KMS-11 (cell line): ENCODE measurements around the gene SLBP.

ENCODE experiments used
- H2AFZ ChIP-seq: fragments of 200-600 bp; sonication (generic); 2 replicates; pipeline ENCODE4 v1.6.1; 2016; ENCODE audit warnings: antibody characterized with exemption, mixed run types, low read depth
- H3K27ac ChIP-seq: fragments of 200-600 bp; sonication (generic); 2 replicates; pipeline ENCODE4 v1.6.1; 2016; ENCODE audit warnings: mild to moderate bottlenecking, mixed run types
- H3K27me3 ChIP-seq: fragments of 200-600 bp; sonication (generic); 2 replicates; pipeline ENCODE4 v1.6.1; 2017; ENCODE audit warnings: mild to moderate bottlenecking, low read depth, mixed run types, moderate library complexity; ENCODE audit not compliant: insufficient read depth
- H3K36me3 ChIP-seq: fragments of 200-600 bp; sonication (generic); 2 replicates; pipeline ENCODE4 v1.6.1; 2017; ENCODE audit warnings: mild to moderate bottlenecking, mixed run types; ENCODE audit not compliant: insufficient read depth
- H3K4me1 ChIP-seq: fragments of 200-600 bp; sonication (generic); 2 replicates; pipeline ENCODE4 v1.6.1; 2016; ENCODE audit warnings: mild to moderate bottlenecking, low read depth, mixed run types; ENCODE audit not compliant: poor library complexity, severe bottlenecking
- H3K4me2 ChIP-seq: fragments of 200-600 bp; sonication (generic); 2 replicates; pipeline ENCODE4 v1.7.0; 2016; ENCODE audit warnings: mild to moderate bottlenecking, mixed run types
- H3K4me3 ChIP-seq: fragments of 200-600 bp; sonication (generic); IDR thresholded peaks from 2 replicates; pipeline ENCODE4 v1.6.1; 2017; ENCODE audit warnings: low read depth, low read length, mixed read lengths; ENCODE audit not compliant: insufficient read depth
- H3K79me2 ChIP-seq: fragments of 200-600 bp; sonication (generic); 2 replicates; pipeline ENCODE4 v1.6.1; 2016; ENCODE audit warnings: low read depth, mixed run types; ENCODE audit not compliant: insufficient read depth
- H3K9ac ChIP-seq: fragments of 200-600 bp; sonication (generic); 2 replicates; pipeline ENCODE4 v1.6.1; 2016; ENCODE audit warnings: mild to moderate bottlenecking, mixed run types
- H4K20me1 ChIP-seq: fragments of 200-600 bp; sonication (generic); 2 replicates; pipeline ENCODE4 v1.6.1; 2016; ENCODE audit warnings: mild to moderate bottlenecking, mixed run types; ENCODE audit not compliant: insufficient read depth
- TF ChIP-seq, protein P1 (sequence below): fragments of 200-600 bp; sonication (generic); conservative IDR thresholded peaks from 2 replicates; pipeline ENCODE4 v1.6.1; 2017; ENCODE audit warnings: low read depth, mild to moderate bottlenecking, antibody characterized with exemption, low read length, moderate library complexity, mixed read lengths

SLBP gene

DNA sequence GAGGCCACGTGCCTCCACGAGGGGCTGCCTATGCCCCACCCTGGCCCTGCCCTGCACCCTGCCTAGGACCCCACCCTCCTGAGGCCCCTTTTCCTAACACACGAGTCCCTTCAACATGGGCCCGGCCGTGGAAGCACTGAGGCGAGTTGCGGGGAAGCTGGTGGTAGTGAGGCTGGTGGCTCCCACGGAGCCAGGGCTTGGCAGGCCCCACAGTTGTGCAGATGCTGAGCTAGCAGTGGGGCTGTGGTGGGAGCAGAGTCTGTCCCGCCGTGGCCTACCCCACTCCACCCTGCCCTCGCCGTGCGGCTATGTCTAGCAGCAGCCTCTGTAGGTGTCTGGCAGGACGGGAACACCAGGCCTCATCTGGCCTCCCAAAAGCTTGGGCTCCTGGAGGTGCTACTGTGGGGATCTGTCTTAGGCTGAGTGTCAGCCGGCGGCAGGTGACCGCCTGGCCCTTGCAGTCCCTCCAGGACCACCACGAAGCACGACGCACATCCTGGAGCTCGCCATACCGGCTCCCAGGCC is 28.0 kb upstream of the SLBP start:
- H3K4me1 ChIP-seq = no peaks in the 10 kb centered on the region
- no peaks in the 10 kb centered on the region for H4K20me1 ChIP-seq
- no peaks in the 10 kb centered on the region for H3K79me2 ChIP-seq
- no peaks in the 10 kb centered on the region for H3K27me3 ChIP-seq
- no peak overlapping the region for H3K4me3 ChIP-seq
- no peak overlapping the region for H3K4me2 ChIP-seq
- no peaks in the 10 kb centered on the region for H3K36me3 ChIP-seq
- H2AFZ ChIP-seq = no peak overlapping the region
- H3K27ac ChIP-seq = no peak overlapping the region
- TF ChIP-seq, protein P1, sequence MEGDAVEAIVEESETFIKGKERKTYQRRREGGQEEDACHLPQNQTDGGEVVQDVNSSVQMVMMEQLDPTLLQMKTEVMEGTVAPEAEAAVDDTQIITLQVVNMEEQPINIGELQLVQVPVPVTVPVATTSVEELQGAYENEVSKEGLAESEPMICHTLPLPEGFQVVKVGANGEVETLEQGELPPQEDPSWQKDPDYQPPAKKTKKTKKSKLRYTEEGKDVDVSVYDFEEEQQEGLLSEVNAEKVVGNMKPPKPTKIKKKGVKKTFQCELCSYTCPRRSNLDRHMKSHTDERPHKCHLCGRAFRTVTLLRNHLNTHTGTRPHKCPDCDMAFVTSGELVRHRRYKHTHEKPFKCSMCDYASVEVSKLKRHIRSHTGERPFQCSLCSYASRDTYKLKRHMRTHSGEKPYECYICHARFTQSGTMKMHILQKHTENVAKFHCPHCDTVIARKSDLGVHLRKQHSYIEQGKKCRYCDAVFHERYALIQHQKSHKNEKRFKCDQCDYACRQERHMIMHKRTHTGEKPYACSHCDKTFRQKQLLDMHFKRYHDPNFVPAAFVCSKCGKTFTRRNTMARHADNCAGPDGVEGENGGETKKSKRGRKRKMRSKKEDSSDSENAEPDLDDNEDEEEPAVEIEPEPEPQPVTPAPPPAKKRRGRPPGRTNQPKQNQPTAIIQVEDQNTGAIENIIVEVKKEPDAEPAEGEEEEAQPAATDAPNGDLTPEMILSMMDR = no peak
- no peak overlapping the region for H3K9ac ChIP-seq

DNA sequence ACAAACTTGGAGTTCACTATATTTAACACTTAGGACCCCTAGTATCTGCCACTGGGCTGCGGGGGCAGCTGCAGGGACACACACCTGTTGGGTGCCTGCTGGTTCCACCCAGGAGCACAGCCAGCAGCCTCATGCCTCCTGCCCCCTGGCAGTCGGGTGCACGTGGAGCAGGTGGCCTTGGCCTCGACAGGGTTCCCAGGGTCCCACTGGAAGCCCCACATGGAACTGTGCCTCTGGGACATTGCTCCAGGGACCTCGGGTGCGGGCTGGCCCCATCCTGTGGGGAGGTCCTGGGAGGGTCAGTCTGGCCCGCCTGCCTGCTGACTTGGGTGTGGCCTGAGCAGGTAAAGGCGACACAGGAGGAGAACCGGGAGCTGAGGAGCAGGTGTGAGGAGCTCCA is 27.2 kb upstream of the SLBP start:
- Histone ChIP-seq H3K4me1 (no peaks in the 10 kb centered on the region), H3K9ac (no peak overlapping the region), H3K4me2 (no peak overlapping the region), H4K20me1 (no peaks in the 10 kb centered on the region), H3K27me3 (no peaks in the 10 kb centered on the region), H3K36me3 (no peaks in the 10 kb centered on the region), H3K79me2 (no peaks in the 10 kb centered on the region), H2AFZ (no peak overlapping the region), H3K27ac (no peak overlapping the region), H3K4me3 (no peak overlapping the region)
- TF ChIP-seq, protein P1 = no peak

DNA sequence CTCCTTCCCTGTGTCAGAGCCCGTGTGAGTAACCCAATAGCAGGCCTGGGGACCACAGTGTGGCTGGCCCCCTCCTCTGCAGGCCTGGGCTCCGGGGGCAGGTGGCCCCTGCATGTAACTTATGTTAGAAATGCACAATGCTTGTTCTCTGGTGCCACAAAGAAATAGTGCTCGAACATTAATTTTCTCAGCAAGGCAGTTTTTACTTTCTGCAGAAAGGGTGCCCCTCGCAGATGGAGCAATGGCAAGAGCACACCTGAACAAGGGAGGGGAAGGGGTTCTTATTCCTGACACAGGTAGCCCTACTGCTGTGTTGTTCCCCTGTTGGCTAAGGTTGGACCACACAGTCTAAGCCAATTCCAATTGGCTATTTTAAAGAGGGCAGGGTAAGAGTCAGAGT is 26.3 kb upstream of the SLBP start:
- no peaks in the 10 kb centered on the region for H3K79me2 ChIP-seq
- no peaks in the 10 kb centered on the region for H3K36me3 ChIP-seq

DNA sequence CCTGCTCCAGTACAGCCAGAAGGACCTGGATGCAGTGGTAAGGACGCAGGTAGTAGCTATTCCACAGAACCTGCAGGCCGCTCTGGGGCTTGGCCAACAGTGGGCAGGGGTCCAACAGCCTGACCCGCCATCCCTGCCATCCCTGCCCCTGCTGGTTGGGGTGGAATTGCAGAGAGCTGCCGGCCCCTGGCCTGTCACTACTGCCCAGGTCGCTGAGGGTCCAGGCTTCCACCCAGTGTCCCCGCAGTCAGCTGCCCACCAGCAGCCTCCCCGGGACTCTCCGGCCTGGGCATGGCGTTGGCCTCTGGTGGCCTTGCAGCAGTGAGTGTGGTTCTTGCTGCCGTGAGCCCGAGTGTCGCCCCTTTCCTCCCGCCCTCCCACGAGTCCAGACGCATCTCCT is 25.5 kb upstream of the SLBP start:
- Histone ChIP-seq H3K27me3 (no peaks in the 10 kb centered on the region), H3K79me2 (peaks cover 4% of the 10 kb centered on the region; the same call in 1 of the 2 replicates), H3K4me1 (peaks cover 4% of the 10 kb centered on the region), H4K20me1 (no peaks in the 10 kb centered on the region), H3K4me2 (no peak overlapping the region), H3K4me3 (no peak overlapping the region), H3K27ac (no peak overlapping the region), H3K9ac (no peak overlapping the region), H2AFZ (no peak overlapping the region), H3K36me3 (no peaks in the 10 kb centered on the region)
- TF ChIP-seq, protein P1 = no peak

More for the DNA sequence above, 26.3 kb upstream of the SLBP start:
- Histone ChIP-seq H4K20me1 (no peaks in the 10 kb centered on the region), H3K9ac (no peak overlapping the region), H3K4me2 (no peak overlapping the region), H2AFZ (no peak overlapping the region), H3K27ac (no peak overlapping the region), H3K4me3 (no peak overlapping the region), H3K27me3 (no peaks in the 10 kb centered on the region), H3K4me1 (no peaks in the 10 kb centered on the region)
- TF ChIP-seq, protein P1 = no peak
